ENCODE results near the gene LRP2BP.
"Not testable (repeated sequence)": the region's sequence is repeated elsewhere in the genome, so short reads cannot be mapped to it uniquely, and the experiment has no call there.

Gene LRP2BP

DNA sequence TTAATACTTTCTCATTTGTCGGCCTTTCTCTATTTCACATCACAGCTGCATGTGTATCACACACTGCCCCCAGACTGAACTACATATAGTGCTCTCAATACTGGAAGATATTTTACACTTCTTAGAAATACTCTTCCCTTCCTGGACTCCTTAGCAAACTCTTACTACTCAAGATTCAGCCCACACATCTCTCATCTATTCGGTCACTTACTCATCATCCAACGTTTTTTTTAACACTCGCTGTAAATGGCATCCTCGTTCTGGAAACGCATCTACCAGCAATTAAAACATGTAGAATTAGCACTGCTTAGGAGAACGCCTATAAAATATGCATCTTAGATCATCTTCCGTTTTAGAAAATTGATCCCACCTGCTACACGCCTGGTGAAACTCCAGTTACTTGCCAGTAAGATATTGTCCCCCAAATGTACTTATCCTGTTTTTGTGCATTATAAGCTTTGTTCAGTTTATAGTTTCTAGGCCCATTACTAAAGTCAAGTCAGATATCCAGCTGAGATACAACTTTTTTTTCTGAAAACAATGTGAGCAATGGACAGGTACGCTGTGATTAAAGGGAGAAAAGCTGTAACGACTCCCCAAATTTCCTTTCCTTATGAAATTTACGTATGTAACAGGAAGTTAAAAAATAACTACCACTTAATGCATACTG, 1.0 kb downstream of the LRP2BP start:
- DNase-seq, result no peak

DNA sequence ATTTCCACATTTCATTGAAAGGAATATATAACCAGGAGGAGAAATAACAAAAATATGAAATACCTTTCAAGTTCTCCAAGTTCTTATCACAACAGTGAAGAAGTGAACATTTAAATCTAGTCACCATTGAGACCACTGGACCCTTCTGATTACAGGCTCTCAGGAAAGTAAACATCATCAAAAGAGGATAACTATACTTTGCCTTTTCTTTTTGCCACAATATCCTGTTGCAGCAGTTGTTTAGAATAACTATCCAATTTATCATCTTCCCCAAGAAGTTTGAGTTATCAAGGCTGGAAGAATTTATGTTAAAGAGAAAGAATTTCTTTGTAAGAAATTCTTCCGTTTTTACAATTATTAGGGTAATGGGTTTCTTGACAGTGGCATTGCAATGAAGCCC, 3.6 kb downstream of the LRP2BP start:
- no peak for DNase-seq

DNA sequence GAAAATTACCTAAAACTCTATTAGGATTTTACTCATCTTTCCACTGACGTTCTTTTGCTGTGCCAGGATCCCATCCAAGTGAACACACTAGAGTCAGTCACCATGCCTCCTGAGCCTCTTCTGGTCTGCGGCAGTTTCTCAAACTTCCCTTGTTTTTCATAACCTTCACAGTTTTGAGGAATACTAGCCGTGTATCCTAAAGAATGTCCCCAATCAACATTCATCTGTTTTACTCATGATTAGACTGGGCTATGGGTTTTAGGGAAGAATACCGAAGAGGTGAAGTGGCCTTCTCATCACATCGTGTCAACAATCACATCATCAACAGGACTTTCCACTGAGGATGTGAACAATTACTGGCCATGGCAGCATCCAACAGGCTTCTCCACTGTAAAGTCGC, 4.8 kb downstream of the LRP2BP start:
- DNase-seq, result no peak

DNA sequence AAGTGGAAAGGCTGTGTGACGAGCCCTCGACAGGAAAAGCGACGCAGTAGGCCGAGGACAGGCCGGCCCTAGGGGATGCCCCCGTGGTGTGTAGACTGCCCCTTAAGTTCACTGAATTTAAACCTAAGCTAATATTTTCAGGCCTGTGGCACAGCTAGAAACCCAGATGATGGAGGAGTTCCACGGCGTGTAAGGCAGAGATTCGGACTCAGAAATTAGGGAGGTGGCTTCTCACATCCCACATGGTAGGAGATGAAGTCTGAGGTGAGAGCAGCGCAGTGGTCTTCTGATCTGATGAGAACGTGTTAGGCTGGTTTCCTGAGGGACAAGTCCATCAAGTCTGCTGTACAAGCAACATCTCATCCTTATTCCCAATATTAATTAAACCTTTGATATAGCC, 7.8 kb downstream of the LRP2BP start:
- no peak for DNase-seq

DNA sequence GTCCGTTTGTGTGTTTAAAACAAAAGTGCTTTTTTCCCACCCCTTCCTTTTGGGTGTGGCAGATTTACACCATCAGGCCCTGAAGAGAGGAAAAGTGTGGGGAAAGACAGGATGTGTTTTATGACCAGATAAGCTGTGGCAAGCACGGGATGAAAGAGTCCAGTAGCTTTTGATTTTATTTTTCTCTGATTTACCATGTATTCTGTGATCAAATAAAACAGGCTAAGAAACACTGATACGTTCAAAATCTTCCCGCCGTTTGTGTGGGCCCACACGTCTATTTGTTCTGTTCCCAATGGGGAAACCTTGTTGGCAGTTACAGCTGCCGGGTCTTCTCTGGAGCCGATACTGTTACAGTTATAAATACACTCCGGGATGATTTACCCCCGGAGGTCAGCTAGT, 10.8 kb downstream of the LRP2BP start:
- DNase-seq, result no peak

DNA sequence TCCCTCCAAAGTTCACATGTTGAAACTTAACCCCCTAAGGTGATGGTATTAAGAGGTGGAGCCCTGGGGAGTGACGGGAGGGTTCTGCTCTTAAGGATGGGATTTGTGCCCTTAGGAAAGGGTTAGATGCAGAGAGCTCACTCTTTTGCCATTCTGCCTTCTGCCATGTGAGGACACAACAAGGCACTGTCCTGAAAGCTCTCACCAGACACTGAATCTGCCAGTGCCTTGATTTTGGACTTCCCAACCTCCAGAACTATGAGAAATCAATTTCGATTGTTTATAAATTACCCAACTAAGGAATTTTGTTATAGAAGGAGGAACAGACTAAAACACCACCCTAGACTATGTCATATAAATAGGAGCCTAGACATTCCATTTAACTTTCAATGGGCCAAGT, 11.7 kb downstream of the LRP2BP start:
- DNase-seq, result no peak

DNA sequence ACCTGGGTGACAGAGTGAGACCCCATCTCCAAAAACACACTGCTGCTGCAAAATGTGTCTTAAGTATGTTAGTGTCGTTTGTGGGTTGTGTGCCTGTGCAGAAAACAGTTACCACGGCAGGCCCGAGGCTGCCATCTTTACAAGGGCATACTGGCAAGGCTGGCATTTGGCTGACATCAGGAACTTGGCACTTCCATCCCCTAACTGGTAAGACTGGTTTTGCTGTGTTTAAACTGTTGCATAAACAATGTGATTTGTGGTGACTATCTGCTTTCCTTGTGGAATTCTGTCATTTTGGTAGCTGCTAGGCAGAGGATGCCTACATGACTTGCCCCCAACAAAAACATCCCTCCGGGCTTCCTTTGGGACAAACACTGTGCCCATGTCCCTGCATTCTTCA, 12.3 kb downstream of the LRP2BP start:
- no peak for DNase-seq

DNA sequence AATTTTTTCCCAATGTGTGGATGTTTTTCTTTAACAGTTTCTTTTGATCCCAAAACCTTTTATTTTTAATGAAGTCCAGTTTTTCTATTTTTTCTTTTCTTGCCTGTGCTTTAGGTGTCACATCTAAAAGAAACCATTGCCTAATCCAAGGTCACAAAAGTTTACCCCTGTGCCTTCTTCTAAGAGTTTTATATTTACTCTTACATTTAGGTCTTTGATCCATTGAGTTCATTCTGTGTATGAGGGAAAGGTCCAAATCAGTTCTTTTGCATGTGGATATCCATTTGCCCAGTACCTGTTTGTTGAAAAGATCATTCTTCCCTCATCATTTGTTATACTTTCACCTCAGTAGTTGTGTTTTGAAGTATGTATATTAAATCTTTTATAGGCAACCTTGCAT, 13.0 kb downstream of the LRP2BP start:
- no peak for DNase-seq

DNA sequence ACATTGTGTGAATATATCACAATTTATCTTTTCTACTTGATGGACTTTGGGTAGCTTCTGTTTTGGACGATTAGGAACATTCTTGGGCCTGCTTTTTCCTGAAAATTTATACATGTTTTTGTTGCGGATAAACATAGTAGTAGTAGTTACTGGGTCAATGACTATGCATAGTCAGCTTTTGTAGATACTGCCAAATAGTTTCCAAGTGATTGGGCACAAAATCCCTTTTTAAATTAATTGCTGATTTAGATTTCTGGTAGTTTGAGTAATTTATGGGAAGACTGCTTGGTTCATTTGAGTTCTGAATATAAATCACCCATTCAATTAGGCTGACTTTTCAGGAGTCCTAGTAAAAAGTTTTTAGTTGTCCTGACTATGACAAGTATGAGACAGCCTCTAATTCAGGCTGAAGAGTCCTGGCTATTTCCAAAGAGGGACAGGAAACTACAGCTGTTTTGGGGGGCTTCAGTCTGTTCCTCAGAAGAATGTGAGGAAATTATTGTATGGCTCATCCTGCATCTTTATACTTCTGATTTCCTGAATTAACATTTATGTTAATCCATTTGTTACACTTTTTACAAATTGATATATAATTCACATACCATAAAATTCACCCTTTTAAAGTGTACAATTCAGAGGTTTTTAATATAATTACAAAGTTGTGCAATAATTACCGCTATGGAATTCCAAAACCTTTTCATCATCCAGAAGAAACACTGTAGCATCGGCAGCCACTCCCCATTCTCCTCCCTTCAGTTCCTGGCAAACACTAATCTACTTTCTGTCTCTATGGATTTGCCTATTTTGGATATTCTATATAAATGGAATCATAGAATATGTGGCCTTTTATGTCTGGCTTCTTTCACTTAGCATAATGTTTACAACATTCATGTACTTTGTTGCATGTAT, 14.2 kb downstream of the LRP2BP start:
- DNase-seq, result no peak

DNA sequence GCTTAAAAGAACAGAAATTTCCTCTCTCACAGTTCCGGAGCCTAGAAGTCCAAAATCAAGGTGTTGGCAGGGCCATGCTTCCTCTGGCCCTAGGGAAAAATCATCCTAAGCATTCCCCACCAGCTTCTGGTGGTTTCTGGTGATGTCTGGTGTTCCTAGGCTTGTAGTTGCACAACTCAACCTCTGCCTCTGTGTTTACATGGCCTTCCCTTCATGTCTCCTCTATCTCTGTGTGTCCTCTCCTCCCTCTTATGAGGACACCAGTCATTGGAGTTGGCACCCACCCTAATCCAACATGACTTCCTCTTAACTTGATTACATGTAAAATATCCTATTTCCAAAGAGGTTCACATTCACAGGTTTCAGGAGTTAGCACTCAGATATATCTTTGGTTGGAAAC, 15.4 kb downstream of the LRP2BP start:
- no peak for DNase-seq

DNA sequence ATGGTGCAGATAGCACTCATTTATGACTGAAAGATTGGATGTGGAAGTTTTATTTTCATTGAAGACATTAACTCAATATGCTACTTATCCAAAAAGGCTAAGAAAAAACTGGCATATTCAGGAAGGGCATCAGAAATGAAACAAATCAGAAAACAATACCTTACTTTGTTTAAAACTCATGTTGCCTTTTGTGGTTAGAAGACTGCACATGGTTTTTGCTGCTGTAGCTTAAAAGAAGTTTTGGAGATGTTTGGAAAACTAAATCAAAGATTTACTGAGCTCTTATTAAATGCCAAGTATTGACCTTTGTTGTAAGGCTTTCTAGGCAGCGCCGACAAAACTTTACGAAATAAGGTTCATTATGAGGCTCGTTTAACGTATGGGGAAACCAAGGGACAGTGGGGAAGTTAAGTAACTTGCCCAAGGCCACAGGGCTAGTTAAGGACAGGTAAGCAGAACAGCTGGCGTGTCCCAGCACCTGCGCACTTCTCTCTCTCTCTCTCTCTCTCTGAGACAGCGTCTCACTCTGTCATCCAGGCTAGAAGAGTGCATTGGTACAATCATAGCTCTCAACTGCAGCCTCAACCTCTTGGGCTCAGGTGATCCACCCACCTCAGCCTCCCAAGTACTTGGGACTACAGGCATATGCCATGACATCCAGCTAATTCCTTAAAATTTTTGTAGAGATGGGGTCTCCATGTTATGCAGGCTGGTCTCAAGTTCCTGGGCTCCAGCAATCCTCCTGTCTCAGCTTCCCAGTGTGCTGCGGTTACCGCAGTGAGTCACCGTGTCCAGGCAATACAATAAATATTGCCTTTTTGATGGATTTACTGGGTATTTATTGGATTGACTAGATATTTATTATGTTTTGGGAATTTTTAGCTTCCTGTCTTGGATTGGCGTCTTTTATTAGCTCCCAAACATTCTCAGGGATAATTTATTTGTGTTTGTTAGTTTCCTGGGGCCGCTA, 16.1 kb downstream of the LRP2BP start:
- DNase-seq, result no peak

DNA sequence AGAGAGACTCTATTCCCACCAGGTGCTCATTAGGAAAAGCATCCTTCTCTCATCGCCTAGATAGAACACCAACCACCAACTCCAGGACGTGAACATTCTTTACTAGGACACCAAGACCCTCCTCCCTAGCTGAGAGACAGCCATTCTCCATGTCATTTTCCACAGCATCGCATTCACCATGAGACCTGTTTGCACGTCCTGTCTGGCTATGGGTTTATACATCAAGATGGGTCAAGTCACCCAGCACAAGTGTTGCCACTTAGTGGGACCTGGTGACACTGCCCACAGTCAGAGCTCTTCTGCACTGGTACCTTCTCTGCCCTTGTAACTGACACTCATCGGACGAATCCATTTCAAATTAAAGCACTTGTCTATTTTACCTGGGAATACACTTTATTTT, 17.5 kb downstream of the LRP2BP start:
- no peak for DNase-seq

DNA sequence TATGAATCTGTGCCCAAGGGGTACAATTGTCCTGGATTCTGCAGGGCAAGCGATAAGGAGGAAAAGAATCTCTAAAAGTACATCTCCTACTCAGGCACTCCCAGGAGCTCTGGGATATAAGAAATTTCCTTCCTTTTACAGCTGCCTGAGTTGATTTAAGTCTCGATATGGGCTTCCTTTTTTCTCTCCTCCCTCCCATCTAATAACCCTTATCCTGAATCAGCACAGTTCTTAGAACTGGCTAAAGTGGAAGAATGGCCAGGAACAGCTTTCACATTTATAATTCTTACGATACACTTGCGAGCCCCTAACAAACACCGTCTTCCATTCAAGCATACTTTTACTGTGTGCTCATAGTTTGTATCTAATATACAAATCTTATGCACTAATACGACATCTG, 21.2 kb downstream of the LRP2BP start:
- no peak for DNase-seq

DNA sequence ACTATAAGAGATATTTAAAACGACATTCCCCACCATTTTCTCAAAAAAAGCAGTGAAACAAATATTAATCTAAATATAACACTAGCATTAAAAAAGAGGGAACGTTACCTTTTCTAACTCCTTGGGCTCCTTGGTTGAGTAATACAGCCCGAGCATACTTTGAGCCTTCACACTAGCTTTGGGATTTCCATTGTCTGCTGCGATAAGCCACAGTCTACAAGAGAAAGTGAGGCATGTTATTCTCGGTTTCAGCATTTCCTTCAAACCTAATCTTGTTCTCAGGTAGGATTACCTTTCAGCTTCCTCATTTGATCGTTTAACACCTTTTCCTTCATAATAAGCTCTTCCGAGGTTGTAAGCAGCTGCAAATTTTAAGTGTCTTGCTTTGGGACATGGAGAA, 21.7 kb downstream of the LRP2BP start:
- DNase-seq, result no peak

DNA sequence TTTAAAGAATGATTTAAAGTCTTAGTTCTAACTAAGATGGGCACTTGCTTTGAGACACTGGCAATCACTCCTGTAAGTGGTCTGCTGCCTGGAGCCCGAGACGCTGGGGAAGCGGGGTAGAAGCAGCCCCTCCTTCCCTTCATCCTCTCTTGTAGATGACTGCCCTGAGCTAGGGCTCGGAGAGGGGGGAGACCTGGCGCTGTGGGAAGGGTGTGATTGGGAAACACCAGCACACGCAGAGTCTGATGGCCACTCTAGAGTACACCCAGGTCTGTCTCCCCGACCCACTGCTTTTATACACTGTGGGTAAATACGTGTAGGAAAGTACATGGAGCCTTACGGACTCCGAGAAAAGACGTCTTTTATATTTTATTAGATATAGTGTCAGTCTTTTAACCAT, 24.0 kb downstream of the LRP2BP start:
- DNase-seq, result no peak

DNA sequence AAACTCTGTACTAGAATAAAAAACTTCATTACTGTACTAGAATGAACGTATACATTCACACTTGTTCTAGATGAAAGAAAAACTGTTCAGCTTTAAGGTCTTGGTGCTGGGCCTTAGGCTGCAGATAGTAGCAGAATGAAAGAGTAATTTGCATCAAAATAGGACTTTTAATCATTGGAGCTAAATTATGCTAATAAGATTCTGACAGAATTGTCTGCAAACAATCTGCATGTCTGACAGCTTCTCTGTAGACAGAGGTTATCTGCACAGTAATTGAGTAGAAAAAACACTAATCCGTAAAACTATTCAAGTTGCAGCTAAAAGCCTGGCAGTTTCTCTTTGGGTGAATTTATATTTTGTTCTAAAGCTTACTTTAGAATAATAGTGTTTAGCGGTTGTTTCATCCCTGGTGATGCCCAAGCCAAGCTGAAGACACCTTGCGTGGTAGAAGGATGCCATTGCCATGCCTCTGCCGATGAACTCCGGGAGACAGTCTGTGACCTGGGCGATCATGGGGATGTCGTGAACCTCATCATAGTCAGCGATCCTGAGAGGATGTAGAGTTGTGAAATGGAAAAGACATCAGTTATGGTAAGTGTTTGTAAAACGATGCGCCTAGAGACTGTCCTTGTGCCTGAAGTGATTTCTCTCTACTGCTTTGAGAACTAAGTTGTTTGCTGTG, 25.3 kb downstream of the LRP2BP start:
- DNase-seq, result no peak

DNA sequence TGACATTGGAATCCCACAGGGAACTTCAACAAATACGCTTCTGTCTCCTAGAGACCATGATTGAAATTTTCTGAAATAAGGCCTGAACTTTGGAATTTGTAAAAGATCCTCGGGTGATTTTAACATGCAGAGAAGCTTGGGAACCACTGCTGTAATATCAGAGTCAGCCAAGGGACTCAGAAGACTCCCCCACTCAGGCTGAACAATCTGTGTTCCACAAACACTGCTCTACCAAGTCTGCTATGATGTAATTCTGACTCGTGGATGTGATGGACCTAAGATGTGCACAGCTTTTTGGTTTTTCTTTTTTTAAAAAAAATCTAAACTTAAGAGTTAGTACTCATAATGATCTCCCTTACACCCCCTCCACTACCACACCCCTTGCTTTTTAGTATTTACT, 26.0 kb downstream of the LRP2BP start:
- no peak for DNase-seq

DNA sequence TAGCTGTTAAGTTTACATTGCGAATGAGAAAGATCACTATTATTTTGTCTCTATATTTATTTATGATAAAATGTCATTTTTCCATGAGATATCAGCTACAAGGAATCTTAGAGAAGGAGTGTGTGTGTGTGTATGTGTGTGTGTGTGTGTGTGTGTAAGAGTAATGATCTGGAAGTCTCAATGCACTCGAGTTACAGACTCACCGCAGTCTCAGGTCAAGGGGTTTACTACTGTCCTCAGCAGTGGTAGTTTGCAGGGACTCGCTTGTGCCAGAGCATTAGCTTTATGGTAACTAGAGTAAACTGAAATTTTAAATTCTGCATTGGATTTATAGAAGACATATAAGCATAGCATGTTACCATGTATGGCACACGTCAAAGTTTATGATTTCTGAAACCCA, 30.8 kb downstream of the LRP2BP start:
- DNase-seq, result no peak

DNA sequence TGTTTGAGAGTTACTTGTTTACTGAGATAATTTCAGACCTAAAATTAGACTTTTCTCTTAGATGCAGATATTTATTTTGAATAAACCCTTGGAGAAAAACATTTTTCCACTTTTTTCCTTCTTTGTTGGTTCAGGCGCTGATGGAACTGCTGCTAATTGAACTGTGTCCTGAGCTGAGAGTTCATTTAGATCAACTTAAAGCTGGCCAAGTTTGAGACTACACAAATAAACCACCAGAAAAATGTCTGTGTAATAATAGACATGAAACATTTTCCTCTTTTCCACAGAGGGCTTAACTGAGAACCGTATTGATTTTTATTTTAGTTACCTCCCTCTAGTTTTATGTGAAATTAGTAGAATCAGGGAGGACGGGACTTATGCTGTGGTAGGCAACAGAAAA, 32.5 kb downstream of the LRP2BP start:
- no peak for DNase-seq

DNA sequence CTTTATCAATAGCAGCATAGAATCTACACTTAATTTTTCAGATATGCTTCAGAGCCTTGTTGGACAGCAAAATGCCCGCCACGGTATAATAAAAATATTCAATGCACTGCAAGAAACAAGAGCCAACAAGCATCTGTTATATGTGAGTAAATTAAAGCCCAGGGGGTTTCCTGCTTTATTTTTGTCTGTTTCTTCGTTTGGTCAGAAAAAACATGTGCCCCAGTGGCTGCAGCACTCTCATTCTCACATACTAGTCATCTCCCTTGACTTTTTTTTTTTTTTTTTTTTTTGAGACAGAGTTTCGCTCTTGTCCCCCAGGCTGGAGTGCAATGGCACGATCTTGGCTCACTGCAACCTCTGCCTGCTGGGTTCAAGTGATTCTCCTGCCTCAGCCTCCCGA, 33.2 kb downstream of the LRP2BP start:
- DNase-seq, result not testable (repeated sequence)

DNA sequence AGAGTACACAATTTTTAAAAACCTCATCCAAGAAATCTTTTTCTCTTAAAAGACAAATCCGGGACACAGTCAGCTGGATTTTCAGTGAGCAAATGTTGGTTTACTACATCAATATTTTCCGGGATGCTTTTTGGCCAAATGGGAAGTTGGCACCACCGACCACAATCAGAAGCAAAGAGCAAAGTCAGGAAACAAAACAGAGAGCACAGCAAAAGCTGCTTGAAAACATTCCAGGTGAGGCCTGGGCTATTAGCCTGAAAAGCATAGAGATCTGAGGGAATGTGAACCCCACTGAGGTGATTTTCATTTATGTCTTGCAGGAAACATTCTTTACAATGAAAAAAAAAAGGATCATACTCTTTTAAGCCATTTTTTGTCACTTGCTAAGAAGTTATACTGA, 33.9 kb downstream of the LRP2BP start:
- no peak for DNase-seq

DNA sequence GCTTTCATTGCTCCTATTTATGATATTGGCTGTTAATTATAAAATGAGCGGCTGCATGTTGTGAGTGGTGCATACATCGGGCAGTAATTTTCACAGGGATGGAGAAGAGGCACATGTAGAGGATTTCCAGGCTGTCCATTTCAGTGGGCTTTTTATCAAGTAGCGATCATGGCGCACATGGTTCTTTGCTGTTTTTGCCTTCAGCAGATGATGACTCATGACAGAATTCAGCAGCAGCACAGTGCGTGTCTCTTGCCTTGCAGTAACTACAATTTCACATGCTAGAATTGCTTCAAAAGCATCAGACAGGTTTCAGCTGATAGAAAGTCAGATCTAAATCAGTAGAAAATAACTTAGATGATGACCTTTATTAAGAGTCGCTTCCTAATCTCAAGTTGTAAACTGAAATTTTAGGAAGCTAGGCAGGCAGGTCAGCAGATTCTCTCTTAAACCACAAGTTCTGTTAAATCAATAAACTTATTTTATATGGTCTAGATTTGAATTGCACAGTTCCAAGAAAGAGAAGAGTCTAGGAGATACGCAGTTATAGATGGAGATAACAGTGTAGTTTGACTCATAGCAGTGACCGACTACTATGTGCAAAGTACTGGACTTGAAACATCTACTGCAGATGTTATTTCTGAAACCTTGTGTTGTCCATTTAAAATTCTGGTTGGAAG, 35.8 kb downstream of the LRP2BP start:
- DNase-seq, result no peak

Data from activated CD4-positive, alpha-beta T cell treated with anti-CD3 and anti-CD28 coated beads, Interleukin-2, amount 50 U/mL, for 48 hours (primary cell).